ENCODE results near the gene SDHB.

- TF ChIP-seq POLR2AphosphoS5 (IDR thresholded peaks at IDR 0.05), result no peak
- TF ChIP-seq, protein P1, sequence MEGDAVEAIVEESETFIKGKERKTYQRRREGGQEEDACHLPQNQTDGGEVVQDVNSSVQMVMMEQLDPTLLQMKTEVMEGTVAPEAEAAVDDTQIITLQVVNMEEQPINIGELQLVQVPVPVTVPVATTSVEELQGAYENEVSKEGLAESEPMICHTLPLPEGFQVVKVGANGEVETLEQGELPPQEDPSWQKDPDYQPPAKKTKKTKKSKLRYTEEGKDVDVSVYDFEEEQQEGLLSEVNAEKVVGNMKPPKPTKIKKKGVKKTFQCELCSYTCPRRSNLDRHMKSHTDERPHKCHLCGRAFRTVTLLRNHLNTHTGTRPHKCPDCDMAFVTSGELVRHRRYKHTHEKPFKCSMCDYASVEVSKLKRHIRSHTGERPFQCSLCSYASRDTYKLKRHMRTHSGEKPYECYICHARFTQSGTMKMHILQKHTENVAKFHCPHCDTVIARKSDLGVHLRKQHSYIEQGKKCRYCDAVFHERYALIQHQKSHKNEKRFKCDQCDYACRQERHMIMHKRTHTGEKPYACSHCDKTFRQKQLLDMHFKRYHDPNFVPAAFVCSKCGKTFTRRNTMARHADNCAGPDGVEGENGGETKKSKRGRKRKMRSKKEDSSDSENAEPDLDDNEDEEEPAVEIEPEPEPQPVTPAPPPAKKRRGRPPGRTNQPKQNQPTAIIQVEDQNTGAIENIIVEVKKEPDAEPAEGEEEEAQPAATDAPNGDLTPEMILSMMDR (IDR thresholded peaks at IDR 0.05 in 8 of 11, conservative IDR thresholded peaks at IDR 0.05 in 3 of 11), result no peak
- TF ChIP-seq POLR2A (IDR thresholded peaks at IDR 0.05), result no peak
These were observed 47.4 kb upstream of the SDHB start for GRCh38 chr1:17101261-17101660.

Measured in spleen (tissue), 7 donors.